NCI-H1417 (cell line): Measurements from ENCODE around the gene RPRD1B.

Experiments used
- DNase-seq, 3 experiments: peaks; one replicate each; lab custom pipeline; 2025; lab: John Stamatoyannopoulos, UW

RPRD1B gene

DNA sequence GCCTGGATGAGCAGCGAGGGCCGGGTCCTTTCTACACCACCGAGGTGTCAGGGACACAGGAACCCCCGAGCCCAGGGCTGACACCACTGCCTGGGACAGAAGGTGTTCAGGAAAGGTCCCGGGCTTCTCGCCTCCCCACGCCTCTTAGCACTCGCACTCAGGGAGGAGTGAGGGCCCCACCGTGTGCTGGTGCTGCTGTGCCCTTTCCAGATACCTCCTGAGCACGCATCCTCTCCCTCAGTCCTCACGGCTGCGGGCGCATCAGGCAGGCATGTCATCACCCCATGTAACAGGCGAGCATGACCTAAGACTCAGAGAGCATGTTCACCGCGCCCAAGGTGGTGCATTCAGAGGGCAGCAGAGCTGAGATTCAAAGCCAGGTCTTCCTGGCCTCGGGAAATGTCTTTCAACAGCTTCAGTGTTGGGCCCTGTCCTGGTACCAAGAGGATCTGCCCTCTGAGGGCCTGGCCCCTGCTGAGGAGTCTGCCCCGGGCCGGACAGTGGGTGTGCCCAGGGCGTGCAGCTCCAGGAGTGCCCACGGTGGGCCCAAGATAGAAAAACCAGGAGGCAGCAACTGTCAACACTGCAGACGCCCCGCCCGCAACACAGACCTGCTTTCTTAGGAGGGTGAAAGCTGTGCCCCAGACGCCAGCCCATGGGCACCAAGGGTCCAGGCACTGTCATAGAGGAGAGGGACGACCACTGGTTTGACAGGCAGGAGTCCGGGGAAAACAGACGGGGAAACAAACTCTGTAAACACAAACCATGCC is 102.3 kb downstream of the RPRD1B start:
- DNase-seq, result no peak

- DNase-seq, result no peak
Measured at GRCh38 chr20:38136421-38137245, 103.1 kb downstream of the RPRD1B start.

DNA sequence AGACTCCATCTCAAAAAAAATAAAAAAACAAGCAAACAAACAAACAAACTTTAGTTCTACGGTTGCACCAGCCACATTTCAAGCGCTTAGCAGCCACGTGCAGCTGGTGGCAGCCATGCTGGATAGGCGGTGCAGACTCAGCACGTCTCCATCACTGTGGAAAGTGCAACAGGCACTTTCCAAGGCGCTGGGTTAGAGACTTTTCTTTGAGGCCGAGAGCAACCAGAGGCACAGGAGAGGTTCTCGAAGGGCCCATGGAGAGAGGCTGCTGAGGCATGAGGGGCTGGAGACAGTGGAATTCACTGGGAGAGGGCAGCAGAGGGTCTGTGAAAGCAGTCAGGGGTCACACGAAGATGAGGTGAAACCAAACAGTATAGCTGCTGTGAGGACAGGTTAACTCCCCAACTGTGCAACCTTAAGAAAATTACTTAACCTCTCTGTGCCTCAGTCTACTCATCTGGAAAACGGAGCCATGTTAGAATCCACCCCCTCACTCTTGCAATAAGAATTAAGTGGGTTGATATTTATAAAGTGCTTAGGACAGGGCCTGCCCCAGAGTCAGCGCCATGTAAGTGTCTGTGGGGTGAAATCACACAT is 104.0 kb downstream of the RPRD1B start:
- no peak for DNase-seq

- DNase-seq, result no peak
Measured at GRCh38 chr20:38138086-38138778, 104.7 kb downstream of the RPRD1B start.

DNA sequence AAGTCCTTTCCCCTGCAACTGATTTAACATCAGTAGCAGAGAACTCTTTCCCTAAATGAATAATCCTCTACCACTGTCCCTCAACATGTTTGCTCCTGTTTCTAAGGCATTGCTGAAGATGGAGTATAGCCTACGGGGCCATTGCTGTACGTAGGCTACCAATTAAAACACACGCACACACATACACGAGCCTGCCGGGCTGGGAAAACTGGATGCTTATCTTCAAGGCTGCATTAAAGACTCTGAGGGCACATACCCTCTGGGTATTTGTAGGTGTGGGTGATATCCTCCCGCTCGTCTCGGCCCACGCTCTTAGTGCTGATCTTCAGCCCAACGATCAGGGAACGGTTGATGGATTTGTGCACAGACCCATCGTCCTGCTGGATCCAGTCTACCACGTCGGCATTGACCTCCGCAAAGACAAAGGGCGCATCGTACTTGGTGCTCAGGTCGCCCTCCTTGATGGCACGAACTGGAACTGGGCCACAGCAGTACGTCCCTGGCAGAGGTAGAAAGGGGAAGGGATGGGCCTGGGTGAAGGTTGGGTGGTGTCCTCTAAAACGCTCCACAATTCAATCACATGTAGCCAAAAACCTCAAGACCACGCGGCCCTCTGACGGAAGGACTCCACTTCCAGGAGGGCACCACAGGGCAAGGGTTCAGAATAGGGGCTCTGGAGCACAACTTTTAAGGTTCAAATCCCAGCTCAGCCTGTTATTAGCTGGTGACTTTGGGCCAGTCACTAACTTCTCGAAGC is 105.8 kb downstream of the RPRD1B start:
- no peak for DNase-seq

DNA sequence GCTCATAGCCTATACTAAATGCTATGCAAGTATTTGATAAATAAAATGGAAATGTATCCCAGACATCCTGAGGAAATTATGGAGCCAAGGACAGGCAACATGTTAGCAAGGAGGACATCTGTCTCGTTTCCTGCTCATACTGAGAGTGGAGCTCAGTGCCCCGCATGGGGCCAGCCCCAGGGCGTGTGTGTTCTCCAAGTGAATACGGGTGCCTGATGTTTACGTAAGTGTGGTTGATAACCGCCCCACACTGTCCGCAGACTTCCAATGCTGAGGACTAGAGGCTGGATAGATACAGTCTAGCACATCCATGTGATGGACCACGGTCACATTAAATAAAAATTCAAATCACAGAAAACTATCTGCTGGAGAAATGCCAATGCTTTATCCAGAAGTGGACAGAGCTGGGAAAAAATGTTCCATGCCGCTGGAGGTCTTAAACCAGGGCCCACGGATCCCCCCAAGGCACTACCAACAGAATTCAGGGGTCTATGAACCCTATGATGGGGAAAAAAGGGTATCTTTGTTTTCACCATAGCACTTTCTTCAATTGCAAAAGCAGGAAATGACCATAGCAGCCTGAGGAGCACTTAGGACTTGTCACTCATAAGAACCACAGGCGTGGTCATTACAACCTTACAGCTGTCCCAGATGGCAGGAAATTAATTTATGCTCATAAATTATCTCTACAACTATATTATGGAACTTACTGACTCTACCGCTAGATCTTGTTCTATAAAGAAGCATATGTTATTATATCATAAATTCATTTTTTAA is 106.6 kb downstream of the RPRD1B start:
- DNase-seq, result peak in 2 of 3 experiments; percentile 68 to 80

DNA sequence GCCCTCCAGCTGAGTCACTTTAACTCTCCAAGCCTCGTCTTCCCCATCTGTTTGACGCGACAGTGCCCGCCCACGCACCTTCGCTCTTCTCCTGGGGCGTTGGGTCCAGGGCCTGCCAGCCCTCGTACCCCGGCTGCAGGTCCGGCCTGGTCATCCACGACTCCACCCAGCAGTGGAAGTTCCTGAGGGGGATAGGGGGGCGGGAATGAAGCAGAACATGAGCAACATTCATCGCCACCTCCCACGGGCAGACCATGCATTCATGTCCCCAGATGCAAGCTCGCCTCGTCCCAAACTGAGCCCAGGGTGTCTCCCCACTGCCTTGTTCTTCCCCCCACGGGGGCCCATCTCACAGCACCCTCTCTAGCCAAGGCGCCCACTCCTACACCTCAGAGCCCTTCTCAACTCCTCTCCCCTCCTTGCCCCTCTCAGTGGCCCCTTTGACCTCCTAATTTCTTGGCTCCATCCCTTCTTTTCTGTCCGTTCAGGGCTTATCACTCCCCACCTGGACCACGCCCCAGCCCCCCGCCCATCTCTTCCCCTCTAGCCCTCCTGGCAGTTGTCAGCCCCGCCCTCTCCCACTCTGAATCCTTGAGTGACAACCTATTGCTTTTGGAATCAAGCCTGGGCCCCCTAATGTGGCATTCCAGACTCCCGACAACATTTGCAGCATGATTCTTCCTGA is 107.8 kb downstream of the RPRD1B start:
- DNase-seq, result no peak
